ENCODE measurements around the gene SPTBN1.

Gene SPTBN1

DNA sequence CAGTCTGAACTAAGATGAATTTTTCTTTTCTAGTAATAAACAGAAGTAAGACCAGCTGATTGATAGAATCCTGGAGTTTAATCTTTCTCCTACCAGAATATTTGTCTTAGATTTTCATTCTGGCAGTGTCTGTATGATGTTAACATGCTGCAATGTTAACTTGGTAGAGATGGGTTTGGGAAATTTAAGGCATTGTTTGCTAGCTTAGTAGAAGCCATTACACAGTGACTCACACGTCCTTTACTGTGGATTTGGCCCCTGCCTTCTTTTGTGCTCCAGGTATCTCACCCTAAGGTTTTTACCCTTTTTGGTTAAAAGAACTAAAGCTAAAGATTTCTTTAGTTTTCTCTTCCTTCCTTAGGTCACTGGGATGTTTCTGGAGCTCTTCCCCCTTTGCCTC, 84.1 kb downstream of the SPTBN1 start:
- 100% methylated on average over 1 of the region's 1 CpG; no CpG with 5 or more reads in 1 of the 2 experiments for WGBS, 2 experiments (ENCODE audit: insufficient coverage in 2 of 2)
- no peak overlapping the region for H3K27ac ChIP-seq (ENCODE audit: low read depth, low read length, severe bottlenecking)
- H3K36me3 ChIP-seq (ENCODE audit: control insufficient read depth, insufficient read depth, low read length) = peaks cover 13% of the 10 kb centered on the region
- no peak overlapping the region for H3K4me3 ChIP-seq (ENCODE audit: extremely low read depth, insufficient read depth, low read length, poor library complexity, severe bottlenecking)
- H3K9me3 ChIP-seq (ENCODE audit: control insufficient read depth, low read length) = no peaks in the 10 kb centered on the region
- peaks cover 14% of the 10 kb centered on the region for H3K4me1 ChIP-seq (ENCODE audit: control insufficient read depth, insufficient read depth, low read length, poor library complexity, severe bottlenecking)

DNA sequence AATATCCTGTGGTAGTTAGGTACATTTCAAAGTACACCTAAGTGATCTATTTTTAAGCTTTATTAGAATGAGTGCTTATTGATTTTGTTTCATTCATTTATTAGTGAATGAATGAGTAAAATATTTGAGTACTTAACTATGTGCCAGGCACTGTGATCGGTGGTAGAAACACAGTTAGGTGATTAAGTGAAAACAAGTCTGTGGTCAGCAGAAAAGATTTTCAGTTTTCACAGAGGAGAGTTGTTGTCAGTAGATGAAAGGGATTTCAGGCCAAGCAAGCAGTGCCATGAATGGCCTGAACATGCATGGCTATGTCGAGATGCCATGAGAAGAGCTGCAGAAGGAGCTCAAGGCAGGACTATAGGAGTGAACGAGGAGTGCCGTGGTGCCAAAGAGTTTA, 85.9 kb downstream of the SPTBN1 start:
- peaks cover 14% of the 10 kb centered on the region for H3K4me1 ChIP-seq (ENCODE audit: control insufficient read depth, insufficient read depth, low read length, poor library complexity, severe bottlenecking)
- no peaks in the 10 kb centered on the region for H3K9me3 ChIP-seq (ENCODE audit: control insufficient read depth, low read length)
- H3K4me3 ChIP-seq (ENCODE audit: extremely low read depth, insufficient read depth, low read length, poor library complexity, severe bottlenecking) = no peak overlapping the region
- 65 to 80% methylated on average over 2 of the region's 4 CpGs for WGBS, 2 experiments (ENCODE audit: insufficient coverage in 2 of 2)
- H3K36me3 ChIP-seq (ENCODE audit: control insufficient read depth, insufficient read depth, low read length) = peaks cover 5% of the 10 kb centered on the region
- no peak overlapping the region for H3K27ac ChIP-seq (ENCODE audit: low read depth, low read length, severe bottlenecking)

DNA sequence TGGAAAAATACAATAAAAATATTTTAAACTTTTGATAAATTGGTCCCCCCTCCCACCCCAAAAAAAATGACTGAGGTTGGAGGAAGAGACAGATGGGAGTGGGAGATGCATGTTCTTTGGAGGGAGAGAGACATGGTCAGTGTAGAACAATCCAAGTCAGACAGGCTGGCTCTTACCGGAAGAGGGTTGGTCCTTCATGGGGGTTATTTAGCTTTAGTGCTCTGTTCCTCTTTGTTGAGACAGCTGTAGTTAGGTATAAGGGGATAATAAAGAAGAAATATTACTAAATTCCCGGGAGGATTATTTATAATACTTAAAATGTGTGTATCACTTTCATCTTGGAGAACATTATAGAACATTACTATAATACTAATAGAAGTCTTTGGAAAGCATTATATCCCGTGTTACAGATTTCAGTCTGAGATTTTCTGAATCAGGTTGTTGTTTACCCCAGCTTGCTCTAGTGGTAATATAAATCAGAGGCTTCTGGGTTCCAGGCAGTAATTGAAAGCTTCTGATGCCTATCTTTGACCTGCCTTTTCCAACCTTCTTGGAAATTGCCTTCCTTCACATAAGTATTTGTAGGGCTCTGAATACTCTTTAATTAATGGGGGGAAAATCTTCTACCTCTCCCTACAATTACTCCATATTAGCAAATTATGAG, 87.7 kb downstream of the SPTBN1 start:
- H3K27ac ChIP-seq (ENCODE audit: low read depth, low read length, severe bottlenecking) = no peak overlapping the region
- H3K9me3 ChIP-seq (ENCODE audit: control insufficient read depth, low read length) = no peaks in the 10 kb centered on the region
- no peak overlapping the region for H3K4me3 ChIP-seq (ENCODE audit: extremely low read depth, insufficient read depth, low read length, poor library complexity, severe bottlenecking)
- H3K4me1 ChIP-seq (ENCODE audit: control insufficient read depth, insufficient read depth, low read length, poor library complexity, severe bottlenecking) = peaks cover 14% of the 10 kb centered on the region
- WGBS, 2 experiments (ENCODE audit: insufficient coverage in 2 of 2) = 80 to 90% methylated on average over 1 to 2 of the region's 3 CpGs
- H3K36me3 ChIP-seq (ENCODE audit: control insufficient read depth, insufficient read depth, low read length) = peaks cover 5% of the 10 kb centered on the region

DNA sequence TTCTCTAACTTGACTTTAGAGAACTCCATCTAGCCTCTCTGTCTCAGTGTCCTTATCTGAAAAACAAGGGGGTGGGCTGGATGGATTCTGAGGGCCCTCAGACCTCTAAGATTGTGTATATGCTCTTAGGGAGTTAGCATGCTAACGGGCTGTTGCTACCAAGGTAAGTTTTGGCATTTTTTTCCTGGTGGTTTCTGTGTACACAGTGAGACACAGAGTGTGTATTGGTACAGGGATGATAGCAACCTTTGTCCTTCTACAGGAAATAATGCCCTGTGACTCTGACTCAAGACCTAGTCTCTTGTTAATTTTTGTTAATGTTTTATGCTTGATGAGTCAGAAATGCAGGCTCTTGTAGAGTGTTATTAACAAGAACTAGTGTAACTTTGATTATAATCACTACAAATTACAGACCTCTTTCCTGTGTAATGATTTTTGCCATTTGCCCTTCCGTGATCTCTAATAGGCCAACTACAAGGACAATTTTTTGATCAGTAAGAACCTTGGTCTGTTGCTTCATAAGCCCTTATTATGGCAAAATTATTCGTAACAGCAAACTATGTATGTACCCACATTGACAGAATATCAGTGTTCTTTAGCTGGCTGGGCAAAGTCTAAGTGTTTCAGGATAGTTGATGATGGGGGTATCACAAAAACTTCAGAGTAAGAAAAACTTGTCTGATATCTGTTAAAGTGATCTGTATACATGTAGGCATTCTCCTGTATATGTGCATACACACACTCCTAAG, 89.7 kb downstream of the SPTBN1 start:
- no peaks in the 10 kb centered on the region for H3K9me3 ChIP-seq (ENCODE audit: control insufficient read depth, low read length)
- no peaks in the 10 kb centered on the region for H3K4me1 ChIP-seq (ENCODE audit: control insufficient read depth, insufficient read depth, low read length, poor library complexity, severe bottlenecking)
- 83 to 100% methylated on average over 1 to 2 of the region's 3 CpGs for WGBS, 2 experiments (ENCODE audit: insufficient coverage in 2 of 2)
- no peak overlapping the region for H3K4me3 ChIP-seq (ENCODE audit: extremely low read depth, insufficient read depth, low read length, poor library complexity, severe bottlenecking)
- no peaks in the 10 kb centered on the region for H3K36me3 ChIP-seq (ENCODE audit: control insufficient read depth, insufficient read depth, low read length)
- no peak overlapping the region for H3K27ac ChIP-seq (ENCODE audit: low read depth, low read length, severe bottlenecking)

DNA sequence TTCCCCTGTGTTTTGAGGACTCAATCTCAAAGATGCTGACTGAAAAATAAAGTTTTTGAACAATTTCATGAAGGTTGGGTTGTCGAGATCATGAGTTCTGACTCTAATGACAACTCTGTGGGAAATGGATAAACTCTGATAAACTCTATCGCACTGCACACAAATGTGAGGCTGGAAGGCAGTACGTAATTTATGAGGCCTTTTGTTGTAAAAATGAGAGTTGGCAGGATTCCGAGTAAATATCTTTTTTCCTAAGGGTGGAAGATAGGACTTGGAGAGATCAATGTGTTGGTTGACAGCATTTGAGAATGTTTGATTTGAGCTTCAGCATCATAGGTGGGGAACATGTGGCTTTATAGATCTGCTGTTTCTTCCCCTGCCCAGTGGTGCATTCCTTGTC, 90.4 kb downstream of the SPTBN1 start:
- Histone ChIP-seq H3K27ac (ENCODE audit: low read depth, low read length, severe bottlenecking) (no peak overlapping the region), H3K4me1 (ENCODE audit: control insufficient read depth, insufficient read depth, low read length, poor library complexity, severe bottlenecking) (no peaks in the 10 kb centered on the region), H3K36me3 (ENCODE audit: control insufficient read depth, insufficient read depth, low read length) (no peaks in the 10 kb centered on the region), H3K9me3 (ENCODE audit: control insufficient read depth, low read length) (no peaks in the 10 kb centered on the region), H3K4me3 (ENCODE audit: extremely low read depth, insufficient read depth, low read length, poor library complexity, severe bottlenecking) (no peak overlapping the region)
- WGBS, 2 experiments (ENCODE audit: insufficient coverage in 2 of 2) = 93 to 100% methylated on average over 4 of the region's 4 CpGs

DNA sequence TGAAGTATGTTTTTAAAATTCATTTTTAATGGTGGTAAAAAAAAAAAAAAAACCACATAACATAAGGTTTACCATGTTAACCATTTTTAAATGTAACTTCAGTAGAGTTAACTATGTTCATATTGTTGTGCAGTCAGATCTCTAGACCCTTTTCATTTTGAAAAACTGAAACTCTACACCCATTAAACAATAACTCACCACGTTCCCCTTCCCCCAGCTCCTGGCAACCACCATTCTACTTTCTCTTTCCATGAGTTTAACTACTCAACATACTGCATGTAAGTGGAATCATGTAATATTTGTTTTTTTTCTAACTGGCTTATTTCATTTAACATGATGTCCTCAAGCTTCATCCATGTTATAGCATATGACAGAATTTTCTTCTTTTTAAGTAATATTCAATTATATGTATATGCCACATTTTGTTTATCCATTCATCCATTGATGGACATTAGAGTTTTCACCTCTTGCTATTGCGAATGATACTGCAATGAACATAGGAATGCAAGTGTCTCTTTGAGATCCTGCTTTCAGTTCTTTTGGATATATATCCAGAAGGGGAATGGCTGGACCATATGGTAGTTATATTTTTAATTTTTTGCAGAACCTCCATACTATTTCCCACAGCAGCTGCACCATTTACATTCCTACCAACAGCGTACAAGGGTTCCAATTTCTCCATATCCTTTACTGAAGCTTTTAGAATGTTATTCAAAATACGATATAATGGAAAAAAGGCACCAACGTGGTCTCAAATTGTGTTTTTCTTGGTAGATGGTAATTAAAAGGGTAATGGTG, 91.0 kb downstream of the SPTBN1 start:
- Histone ChIP-seq H3K27ac (ENCODE audit: low read depth, low read length, severe bottlenecking) (no peak overlapping the region), H3K36me3 (ENCODE audit: control insufficient read depth, insufficient read depth, low read length) (no peaks in the 10 kb centered on the region), H3K4me1 (ENCODE audit: control insufficient read depth, insufficient read depth, low read length, poor library complexity, severe bottlenecking) (no peaks in the 10 kb centered on the region), H3K9me3 (ENCODE audit: control insufficient read depth, low read length) (no peaks in the 10 kb centered on the region), H3K4me3 (ENCODE audit: extremely low read depth, insufficient read depth, low read length, poor library complexity, severe bottlenecking) (no peak overlapping the region)
- 91 to 93% methylated on average over 3 of the region's 5 CpGs for WGBS, 2 experiments (ENCODE audit: insufficient coverage in 2 of 2)

DNA sequence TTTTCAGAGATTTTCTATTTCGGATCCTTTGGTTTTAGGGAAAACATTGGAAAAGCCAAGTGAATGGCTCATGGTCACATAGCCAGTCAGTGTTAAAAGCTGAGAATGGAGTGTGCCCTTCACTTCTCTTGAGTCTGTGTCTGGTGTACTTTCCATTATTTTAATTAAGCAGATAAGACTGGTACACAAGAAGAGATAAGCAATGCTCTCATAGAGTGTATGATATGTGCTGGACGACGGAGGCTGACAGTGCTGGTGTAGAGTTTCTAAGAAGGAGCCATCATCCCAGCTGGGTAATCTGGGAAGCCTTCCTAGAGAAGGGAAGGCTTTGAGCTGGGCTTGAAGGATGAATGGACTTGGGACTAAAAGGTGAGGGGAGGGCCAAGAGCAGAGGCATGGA, 93.3 kb downstream of the SPTBN1 start:
- Histone ChIP-seq H3K36me3 (ENCODE audit: control insufficient read depth, insufficient read depth, low read length) (no peaks in the 10 kb centered on the region), H3K4me3 (ENCODE audit: extremely low read depth, insufficient read depth, low read length, poor library complexity, severe bottlenecking) (no peak overlapping the region), H3K27ac (ENCODE audit: low read depth, low read length, severe bottlenecking) (no peak overlapping the region), H3K9me3 (ENCODE audit: control insufficient read depth, low read length) (no peaks in the 10 kb centered on the region), H3K4me1 (ENCODE audit: control insufficient read depth, insufficient read depth, low read length, poor library complexity, severe bottlenecking) (no peaks in the 10 kb centered on the region)
- 81 to 100% methylated on average over 2 to 3 of the region's 3 CpGs for WGBS, 2 experiments (ENCODE audit: insufficient coverage in 2 of 2)

DNA sequence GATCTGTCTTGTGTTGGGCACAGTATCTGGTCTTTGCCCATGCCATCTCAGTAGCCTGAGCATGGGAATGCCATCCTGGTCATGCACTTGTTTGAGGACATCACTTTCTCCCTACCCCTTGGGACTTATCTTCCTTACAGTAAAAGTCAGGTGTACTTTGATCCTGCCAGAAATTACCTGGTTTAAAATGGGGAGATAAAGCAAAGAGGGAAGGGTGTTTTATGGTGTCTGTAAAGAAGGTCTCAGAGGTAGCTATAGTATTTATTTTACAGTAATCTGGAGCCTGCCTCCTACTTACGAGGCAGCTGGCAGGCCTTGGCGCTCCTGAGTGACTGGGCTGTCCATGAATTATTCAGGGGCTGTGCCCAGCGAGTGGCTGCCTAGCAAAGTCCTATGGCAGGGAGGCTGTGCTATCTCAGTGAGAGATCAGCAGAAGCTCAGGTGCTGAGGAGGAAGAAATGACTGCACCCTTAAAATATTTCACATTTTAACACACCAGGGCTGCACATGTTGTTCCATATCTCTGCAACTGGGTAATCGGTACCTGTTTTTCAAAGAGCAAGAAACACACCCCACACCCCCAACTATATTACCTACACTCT, 93.9 kb downstream of the SPTBN1 start:
- 80 to 97% methylated on average over 1 to 4 of the region's 4 CpGs for WGBS, 2 experiments (ENCODE audit: insufficient coverage in 2 of 2)
- no peaks in the 10 kb centered on the region for H3K9me3 ChIP-seq (ENCODE audit: control insufficient read depth, low read length)
- no peak overlapping the region for H3K4me3 ChIP-seq (ENCODE audit: extremely low read depth, insufficient read depth, low read length, poor library complexity, severe bottlenecking)
- no peaks in the 10 kb centered on the region for H3K36me3 ChIP-seq (ENCODE audit: control insufficient read depth, insufficient read depth, low read length)
- no peaks in the 10 kb centered on the region for H3K4me1 ChIP-seq (ENCODE audit: control insufficient read depth, insufficient read depth, low read length, poor library complexity, severe bottlenecking)
- H3K27ac ChIP-seq (ENCODE audit: low read depth, low read length, severe bottlenecking) = no peak overlapping the region

DNA sequence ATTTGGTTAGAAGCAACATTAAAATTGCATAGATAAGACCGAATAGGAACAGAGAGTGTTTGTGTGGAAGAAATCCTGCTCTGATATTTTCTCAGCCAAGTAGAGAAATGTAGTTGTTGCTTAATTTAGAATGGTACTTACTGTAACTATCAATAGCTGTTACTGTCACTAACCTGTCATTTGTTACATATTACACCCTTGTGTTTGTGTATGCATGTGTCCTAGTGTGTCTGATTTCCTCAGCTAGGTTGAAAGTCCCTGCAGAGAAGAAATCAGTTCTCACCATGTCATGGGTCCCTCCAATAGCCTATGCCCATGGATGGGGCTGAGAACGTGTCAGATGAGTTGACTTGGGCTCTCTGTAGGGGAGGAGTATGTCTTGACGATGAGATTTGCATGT, 94.4 kb downstream of the SPTBN1 start:
- WGBS, 2 experiments (ENCODE audit: insufficient coverage in 2 of 2) = 100% methylated on average over 1 of the region's 3 CpGs; no CpG with 5 or more reads in 1 of the 2 experiments
- Histone ChIP-seq H3K4me1 (ENCODE audit: control insufficient read depth, insufficient read depth, low read length, poor library complexity, severe bottlenecking) (no peaks in the 10 kb centered on the region), H3K4me3 (ENCODE audit: extremely low read depth, insufficient read depth, low read length, poor library complexity, severe bottlenecking) (no peak overlapping the region), H3K36me3 (ENCODE audit: control insufficient read depth, insufficient read depth, low read length) (no peaks in the 10 kb centered on the region), H3K9me3 (ENCODE audit: control insufficient read depth, low read length) (no peaks in the 10 kb centered on the region), H3K27ac (ENCODE audit: low read depth, low read length, severe bottlenecking) (no peak overlapping the region)

DNA sequence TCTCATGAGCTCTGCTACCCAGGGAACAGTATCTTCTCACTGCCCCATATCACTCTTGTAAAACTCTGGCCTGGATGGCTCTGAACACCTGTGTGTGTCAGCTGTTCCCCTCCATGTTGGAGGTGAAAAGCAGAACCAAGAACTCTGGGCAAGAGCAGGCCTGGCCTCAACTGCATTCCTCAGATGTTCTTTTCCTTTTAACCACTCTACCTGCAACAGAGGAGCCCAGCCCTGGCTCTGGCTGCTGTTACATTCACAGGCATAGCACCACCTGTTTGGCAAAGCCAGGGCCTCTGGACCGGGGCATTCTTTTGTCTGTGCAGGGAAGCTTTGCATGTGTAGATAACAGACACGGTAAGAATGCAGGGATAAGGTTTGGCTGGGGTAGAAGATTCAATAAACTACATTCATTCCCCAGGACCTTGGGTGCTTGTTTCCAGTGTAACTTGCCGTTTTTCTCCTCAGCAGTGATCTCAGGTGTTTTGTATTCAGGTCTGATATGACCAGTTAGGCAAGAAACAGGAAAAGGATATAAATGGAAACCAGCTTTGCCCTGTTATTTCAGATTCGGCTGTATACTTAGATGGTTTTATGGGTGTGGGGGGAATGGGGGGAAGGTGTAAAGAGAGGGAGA, 95.1 kb downstream of the SPTBN1 start:
- H3K9me3 ChIP-seq (ENCODE audit: control insufficient read depth, low read length) = no peaks in the 10 kb centered on the region
- H3K4me1 ChIP-seq (ENCODE audit: control insufficient read depth, insufficient read depth, low read length, poor library complexity, severe bottlenecking) = peaks cover 2% of the 10 kb centered on the region
- no peak overlapping the region for H3K27ac ChIP-seq (ENCODE audit: low read depth, low read length, severe bottlenecking)
- 20 to 100% methylated on average over 1 of the region's 4 CpGs for WGBS, 2 experiments (ENCODE audit: insufficient coverage in 2 of 2)
- H3K4me3 ChIP-seq (ENCODE audit: extremely low read depth, insufficient read depth, low read length, poor library complexity, severe bottlenecking) = no peak overlapping the region
- no peaks in the 10 kb centered on the region for H3K36me3 ChIP-seq (ENCODE audit: control insufficient read depth, insufficient read depth, low read length)
